ENCODE results near the gene CHST11.

The CHST11 gene

DNA sequence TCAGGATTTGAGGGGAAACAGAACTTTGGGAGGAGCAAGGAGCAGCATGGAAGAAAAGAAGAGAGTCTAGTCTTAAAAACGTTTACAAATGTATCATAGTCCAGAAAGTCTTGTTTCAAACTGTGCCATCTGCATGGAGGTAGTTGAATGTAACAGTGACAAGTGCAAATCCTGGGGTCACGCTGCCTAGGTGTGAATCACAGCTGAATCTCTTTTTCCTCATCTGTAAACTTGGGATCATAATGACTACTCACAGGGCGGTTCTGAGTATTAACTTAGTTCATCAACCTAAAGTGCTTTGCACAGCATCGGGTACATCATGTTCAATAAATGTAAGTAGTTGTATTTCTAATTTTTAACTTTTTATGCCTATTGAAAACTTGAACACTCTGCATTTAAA is 208.5 kb downstream of the CHST11 start:
- H3K4me3 ChIP-seq (ENCODE audit: low read depth, low read length) = no peak overlapping the region
- in situ Hi-C loops (cut with HindIII; ENCODE audit: low sequenced_read_pairs) = no loop called here
- no peak for TF ChIP-seq CTCF (IDR thresholded peaks at IDR 0.05; ENCODE audit: low read depth, low read length)
- DNase-seq (ENCODE audit: low read depth, low spot score) = no peak

DNA sequence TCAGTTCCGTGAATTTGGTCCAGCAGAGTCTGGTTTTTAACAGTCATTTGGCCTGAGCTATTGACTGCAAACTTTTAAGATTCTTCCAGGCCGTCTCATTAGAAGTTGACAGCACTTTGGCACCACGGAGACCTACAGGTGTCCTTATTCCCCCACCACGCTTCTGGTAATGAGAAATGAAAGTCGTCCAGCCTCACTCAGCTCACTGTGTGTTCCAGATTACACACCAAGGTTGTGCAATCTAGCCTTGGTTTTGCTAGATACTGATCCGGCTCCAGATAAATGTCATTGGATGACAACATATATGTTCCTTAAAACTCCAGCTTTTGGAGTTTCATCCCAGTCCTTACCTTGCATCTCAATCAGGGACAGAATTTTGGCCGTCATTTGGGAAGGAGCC is 210.4 kb downstream of the CHST11 start:
- H3K4me3 ChIP-seq (ENCODE audit: low read depth, low read length) = no peak overlapping the region
- no peak for DNase-seq (ENCODE audit: low read depth, low spot score)
- in situ Hi-C loops (cut with HindIII; ENCODE audit: low sequenced_read_pairs) = no loop called here
- TF ChIP-seq CTCF (IDR thresholded peaks at IDR 0.05; ENCODE audit: low read depth, low read length) = no peak

DNA sequence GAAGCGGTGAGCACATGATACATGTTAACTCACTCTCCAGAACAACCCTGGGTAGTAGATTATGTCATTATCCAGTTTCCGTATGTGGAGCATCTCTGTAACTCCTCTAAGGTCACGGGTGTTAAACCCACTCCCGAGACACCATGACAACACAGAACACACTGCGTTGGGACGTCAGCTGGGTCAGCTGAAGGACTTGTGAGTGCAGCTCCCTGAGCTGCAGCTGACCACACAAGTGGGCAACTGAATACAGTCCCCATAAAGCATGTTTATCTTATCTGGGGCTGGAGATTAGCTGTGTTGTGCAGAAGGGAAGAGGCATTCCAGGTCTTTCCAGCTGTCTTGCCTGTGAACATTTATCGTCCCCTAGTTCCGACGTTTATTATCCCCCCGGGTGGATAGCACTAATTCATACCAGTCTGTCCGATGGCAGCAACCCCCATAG is 211.5 kb downstream of the CHST11 start:
- TF ChIP-seq CTCF (IDR thresholded peaks at IDR 0.05; ENCODE audit: low read depth, low read length) = no peak
- no peak for DNase-seq (ENCODE audit: low read depth, low spot score)
- in situ Hi-C loops (cut with HindIII; ENCODE audit: low sequenced_read_pairs) = no loop called here
- no peak overlapping the region for H3K4me3 ChIP-seq (ENCODE audit: low read depth, low read length)

- in situ Hi-C loops (cut with HindIII; ENCODE audit: low sequenced_read_pairs) = no loop called here
- TF ChIP-seq CTCF (IDR thresholded peaks at IDR 0.05; ENCODE audit: low read depth, low read length) = peak; percentile 26
- no peak overlapping the region for H3K4me3 ChIP-seq (ENCODE audit: low read depth, low read length)
- DNase-seq (ENCODE audit: low read depth, low spot score) = peak; percentile 37
Observed at GRCh38 chr12:104669089-104669721, 212.5 kb downstream of the CHST11 start.

DNA sequence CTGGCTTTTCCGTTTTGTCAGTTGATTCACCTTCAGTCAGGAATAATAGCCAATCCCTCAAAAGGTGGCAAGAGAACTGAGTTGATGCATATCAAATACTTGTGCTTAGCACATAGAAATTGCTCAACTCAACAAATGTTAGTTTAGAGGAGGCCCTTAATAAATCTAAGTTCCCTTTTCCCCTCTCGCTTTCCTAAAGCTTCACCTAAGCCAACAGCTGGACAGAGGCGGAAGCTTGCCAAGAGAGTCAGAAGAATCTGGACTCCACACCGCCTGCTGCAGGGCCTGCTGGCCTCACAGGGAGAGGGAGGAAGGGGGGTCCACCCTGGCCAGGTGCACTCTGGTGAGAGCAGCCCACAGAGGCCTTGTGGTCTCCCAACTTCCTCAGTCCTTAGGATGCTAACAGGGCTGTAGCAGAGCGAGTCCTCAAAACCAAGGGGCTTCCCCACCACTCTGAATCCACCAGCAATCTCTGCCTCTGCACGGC is 213.1 kb downstream of the CHST11 start:
- in situ Hi-C loops (cut with HindIII; ENCODE audit: low sequenced_read_pairs) = no loop called here
- peak; percentile 48 for DNase-seq (ENCODE audit: low read depth, low spot score)
- TF ChIP-seq CTCF (IDR thresholded peaks at IDR 0.05; ENCODE audit: low read depth, low read length) = no peak
- no peak overlapping the region for H3K4me3 ChIP-seq (ENCODE audit: low read depth, low read length)

GRCh38 chr12:104670439-104671408 is 214.0 kb downstream of the CHST11 start:
- no peak for DNase-seq (ENCODE audit: low read depth, low spot score)
- in situ Hi-C loops (cut with HindIII; ENCODE audit: low sequenced_read_pairs) = no loop called here
- TF ChIP-seq CTCF (IDR thresholded peaks at IDR 0.05; ENCODE audit: low read depth, low read length) = no peak
- no peak overlapping the region for H3K4me3 ChIP-seq (ENCODE audit: low read depth, low read length)

Measured in astrocyte of the spinal cord (primary cell).